D341Med (cell line): ENCODE data around the gene ARID5B.

Source experiments
- DNase-seq: peaks from one replicate; pipeline ENCODE4 v3.0.0; 2012; ENCODE audit warnings: low spot score

Gene ARID5B

DNA sequence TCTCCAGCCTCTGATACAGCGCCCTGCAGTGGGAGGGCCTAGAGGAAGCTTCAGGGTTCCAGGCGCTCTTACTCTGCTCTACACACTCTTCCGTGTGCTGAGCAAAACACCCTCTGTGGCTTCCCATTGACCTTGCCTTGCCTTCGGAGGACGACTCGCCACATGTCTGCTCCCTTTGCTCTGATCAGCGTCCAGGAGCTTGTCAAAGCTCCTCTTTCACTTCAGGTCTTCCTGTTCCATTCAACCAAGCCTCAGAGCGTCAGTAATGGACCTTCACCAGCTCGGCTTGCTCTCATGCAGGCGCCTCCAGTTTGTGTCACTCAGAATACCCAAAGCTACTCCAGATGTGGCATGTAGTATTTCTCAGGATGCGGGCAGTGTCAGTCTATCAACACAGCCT lies 173.9 kb downstream of the ARID5B start:
- DNase-seq: no peak

DNA sequence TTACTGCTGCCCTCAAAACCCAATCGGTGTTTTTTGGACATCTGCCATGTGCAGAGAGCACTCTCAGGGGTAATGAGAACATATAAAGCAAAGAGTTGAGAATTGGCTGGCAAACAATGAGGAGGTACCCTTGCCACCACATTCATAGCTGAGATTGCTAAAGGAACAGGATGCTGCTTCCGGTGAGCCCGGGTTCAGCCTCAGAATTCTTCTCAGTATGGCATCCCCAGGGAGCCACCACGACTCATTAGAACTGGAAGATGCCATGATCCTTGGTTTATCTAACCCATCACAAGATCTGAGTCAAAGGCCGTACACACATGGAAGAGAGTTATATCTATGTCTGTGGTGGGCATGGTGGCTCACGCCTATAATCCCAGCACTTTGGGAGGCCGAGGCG lies 174.4 kb downstream of the ARID5B start:
- no peak for DNase-seq

DNA sequence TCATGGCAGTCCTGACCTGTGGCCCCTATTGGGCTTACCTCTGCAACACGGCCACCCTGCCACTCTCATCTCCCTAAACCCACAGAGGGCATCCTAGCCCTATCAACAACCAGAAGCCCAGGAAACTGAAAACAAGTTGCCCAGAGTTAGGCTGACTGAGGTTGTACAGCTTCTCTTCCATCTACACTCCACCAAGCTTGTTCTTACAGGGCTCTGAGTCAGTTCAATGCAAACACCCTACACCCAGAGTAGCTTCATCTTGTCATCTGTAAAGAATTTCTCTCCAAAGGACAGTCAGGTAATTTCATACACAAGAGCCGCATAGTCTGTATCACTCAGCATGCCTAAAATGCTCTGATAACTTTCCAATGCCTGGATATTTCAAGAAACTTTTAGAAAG lies 175.4 kb downstream of the ARID5B start:
- DNase-seq: no peak

DNA sequence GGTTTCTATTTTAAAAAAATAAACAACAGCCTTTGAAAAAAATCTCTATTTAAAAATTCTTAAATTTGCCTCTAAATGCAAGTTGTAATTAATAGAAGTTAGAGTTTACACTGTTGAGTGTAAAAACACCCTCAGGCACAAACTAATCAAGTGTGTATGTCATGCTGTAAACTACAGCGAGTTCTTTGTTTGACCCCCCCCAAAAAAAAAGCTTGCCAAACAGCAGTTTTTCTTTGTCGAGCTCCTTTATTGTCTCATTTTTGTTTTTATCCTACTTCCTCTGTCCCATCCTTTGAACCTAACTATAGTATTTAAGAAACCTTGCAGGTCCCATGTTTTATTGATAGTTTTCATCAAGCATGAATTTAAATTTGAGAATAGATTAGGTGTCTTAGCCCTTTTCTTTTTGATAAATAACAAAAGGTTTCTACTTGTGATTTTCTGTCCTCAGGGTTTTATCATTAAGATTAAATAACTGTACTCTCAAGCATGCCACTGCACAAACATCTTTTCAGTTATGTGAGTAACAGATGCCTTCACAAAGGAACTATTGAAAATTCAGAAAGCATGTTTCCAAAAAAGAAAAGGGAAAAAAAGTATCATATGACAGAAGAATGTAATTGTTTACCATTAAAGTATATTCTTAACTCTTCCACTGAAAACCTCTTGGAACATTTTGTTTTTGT lies 176.0 kb downstream of the ARID5B start:
- DNase-seq: no peak

DNA sequence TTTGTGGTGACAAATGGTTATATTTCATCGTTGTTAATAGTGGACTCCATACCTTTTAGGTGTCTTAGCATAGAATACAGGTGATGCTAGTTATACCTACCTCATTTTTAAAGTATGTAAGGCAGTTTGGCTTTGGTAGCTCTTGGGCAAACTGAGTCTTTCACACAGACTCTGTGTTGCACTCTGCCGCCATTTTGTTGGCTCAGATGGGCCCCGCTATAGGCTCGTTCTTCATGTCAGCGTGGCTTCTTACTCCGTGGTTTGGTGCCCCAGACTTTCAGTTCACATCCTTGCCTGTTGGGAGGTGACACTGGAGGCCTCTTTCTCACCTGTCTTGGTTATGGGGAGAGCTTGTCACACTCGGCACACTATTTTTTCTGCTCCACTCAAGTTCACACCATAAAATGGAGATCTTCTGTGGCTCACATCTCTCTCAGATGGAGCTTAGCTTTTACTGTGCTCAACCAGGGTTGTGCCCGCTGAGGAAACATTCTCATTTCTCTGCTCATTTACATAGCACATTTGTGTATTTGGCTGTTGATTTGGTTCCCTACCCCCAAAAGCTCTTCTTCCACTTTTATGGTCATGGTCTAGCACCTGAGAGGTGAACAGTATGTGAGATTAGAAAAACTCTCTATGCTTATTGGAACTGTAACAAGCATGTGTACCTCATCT lies 178.5 kb downstream of the ARID5B start:
- no peak for DNase-seq

DNA sequence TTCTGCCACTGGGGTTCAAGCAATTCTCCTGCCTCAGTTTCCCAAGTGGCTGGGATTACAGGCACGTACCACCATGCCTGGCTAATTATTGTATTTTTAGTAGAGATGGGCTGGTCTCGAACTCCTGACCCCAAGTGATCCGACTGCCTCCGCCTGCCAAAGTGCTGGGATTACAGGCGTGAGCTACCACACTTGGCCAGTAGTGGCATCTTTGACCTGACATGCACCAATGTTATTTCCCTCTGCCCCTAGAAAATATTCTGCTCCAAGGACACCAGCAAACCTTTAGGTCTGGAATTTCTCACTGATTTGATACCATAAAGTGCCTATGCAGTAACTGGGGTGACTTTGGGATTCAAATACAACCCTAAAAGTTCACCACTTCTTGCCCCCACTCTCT lies 179.4 kb downstream of the ARID5B start:
- DNase-seq: no peak

DNA sequence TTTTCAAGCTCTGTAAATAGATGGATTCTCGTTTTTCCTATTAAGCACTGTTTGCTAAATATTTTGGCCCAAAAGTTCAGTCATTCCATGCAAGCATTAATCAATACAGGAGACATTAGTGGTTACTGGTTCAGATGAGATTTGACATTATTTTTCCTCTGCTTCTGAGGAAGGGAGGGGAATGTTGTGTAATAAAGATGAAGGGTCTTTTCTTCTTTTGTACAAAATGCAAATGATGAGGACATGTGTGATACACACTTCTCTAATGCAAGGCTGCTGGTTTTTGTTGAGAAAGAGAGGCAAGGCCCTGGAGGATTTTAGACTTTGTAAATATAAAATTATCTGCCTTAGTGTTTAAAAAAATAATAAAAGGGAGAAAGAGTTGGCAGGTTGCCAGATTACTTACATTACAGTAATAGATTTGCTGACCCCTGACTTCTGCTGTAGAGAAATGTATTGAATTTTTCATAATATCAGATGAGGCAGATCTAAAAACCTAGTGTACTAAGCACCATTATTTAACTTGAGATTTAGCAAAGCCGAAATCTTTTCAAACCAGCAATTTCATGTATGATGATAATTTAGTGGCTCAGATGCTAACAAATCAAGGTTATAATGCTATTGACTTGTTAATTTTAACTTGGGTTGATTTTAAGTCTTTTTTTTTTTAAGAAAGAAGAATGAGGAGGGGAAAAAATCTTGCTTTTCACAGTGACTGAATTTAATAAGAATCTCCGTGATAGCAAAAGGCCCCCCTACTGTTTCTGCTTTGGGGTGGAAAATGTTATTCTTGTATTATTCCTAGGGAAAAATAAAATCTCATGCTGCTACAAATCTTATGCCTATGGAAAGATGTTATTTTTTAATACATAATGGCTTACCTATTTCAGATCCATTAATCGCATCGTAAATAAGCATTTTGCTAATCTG lies 180.1 kb downstream of the ARID5B start:
- DNase-seq: no peak

DNA sequence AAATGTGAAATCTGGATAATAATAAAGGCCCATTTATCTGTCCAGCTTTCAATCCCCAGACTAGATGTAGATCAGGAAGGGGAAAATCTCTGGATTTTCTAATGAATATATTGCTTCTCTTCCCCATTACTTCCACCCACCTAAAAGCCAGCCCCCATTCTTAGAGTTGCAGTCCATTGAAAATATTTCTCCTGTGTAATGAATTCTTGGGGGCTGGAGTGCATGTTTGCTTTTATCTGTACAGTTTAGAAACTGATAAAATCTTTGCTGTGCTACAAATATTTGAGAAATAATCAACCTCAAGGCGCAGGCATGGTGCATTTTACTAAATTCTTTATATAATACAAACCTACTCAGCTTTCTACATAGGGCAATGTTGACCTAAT lies 180.8 kb downstream of the ARID5B start:
- DNase-seq: no peak

DNA sequence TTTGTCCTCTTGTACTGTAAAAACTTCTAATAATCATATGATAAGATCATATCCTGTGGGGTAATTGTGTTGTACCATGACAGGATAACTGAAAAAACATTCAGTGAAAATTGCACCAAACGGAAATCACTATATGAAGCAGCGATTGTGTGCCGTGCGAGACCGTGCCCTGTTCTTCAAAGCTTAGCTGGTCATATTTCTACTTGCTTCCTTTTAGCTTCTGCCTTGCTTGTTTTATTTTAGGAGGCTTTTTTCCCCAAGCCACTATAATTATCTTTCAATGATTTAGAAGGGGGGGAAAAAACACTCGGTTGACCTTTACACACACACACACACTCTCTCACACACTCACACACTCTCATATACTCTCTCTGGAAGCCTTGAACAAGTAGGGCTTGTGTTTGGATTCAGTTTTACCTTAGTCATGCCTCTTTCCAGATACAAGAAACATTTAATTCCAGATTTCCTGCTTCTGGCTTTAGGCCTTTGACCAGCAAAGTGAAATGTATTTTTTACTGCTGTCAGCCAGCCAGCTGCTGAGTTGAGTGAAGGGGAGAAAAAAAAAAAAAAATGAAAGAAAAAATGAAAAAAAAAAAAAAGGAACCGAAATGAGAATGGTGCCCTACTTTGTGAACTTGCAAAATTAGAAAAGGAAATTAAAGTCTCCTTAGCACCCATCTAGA lies 181.4 kb downstream of the ARID5B start:
- no peak for DNase-seq

DNA sequence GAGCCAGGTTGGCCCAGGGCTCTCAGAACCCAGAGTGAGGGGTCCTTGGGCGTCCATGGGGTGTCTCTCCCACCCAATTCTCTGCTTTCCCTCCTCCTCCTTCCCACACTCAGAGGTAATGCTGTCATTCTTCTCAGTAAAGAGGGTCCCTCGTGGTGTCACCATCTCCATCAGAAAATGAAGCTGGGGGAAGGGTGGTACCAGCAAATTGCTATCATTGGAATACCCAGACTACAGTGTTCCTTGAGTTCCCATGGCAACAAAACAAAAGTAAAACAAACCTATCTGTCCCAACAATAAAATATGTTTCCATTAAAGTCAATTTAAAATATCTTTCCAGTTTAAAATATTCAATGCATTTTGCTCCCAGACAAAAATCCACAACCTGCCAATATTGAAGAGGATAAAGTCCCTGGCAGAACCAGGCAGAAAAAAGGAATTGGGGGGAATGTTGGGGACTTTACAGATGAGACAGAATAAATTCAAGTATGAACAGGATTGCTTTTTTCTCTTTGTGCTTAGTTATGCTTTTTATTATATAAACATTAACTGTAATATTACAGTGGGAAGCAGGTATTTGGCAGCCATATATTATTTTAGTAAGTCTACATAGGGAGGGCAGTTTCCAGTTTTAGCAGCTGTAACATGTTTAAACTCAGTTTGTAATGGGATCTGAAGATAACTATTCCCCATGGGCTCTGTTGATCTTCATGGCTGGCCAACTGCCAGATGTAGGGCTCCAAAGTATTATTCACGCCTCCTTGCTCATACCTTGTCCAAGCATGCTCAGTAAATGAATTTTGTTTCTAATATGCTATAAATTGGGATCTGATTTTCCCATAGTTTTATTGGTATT lies 182.1 kb downstream of the ARID5B start:
- peak; percentile 39 for DNase-seq

DNA sequence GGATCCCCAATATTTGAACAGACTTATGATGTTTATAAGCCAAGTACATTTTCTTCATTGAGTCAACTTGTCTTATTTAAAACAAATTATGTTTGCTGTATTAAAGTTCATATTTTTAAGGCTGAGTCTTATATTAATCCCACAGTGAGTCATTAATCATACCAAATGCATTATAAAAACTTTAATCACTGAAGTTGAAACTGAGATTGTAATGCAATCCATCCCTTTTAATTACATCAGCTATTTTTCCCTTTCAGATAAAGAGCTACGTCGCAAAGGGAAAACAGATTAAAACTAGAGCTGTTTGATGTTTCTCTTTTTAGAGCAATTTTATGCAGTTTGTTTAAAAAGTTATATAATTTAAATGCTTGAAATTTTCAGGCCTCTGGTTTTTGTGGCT lies 183.0 kb downstream of the ARID5B start:
- no peak for DNase-seq

DNA sequence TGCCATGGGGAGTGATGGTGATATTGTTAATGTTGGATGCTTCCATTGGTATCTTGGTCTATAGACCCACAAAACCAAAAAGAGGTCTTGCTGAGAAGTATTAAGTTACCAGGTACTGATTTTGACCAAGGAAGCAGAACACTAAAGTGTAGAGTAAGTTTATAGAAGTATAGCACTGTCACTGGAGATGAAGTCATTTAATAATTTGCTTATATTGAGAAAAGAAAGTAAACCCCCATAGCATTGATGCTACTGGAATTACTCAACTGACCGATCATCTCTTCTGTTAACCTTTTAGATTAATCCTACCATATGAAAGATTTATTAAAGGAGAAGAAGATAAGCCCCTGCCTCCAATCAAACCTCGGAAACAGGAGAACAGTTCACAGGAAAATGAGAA lies 183.9 kb downstream of the ARID5B start:
- no peak for DNase-seq

DNA sequence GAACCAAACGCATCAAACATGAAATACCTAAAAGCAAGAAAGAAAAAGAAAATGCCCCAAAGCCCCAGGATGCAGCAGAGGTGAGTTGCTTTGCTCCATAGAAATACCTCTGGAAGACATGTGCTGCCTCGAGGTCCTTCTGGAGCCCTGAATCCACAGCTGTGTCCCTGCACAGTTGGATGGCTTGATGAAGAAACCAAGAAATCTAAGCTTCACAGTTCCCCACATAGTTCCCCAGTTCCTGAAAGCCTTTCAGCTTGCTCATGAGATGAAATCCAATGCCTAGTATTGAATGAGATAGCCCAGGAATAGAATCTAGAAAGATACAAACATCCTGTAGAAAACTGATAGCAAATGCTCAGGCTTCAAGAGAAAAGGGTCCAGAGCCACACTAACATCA lies 184.3 kb downstream of the ARID5B start:
- no peak for DNase-seq

DNA sequence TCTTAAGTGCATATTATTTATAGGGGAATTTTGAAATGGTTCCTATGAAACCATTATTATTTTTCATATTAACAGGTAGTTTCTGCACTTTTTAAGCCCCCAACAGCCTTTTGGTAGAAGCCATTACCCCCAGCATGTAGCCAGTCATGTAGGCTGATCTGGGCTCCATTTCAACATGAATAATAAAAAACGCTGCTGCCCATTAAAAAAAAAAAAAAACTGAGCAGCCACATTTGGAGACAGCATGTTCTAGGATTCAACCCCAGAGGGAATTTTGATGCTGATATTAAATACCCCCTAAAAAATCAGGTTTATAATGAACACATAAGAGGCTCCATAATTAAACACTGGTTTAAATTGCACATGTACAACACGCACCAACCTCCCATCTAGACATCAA lies 185.8 kb downstream of the ARID5B start:
- DNase-seq: no peak

DNA sequence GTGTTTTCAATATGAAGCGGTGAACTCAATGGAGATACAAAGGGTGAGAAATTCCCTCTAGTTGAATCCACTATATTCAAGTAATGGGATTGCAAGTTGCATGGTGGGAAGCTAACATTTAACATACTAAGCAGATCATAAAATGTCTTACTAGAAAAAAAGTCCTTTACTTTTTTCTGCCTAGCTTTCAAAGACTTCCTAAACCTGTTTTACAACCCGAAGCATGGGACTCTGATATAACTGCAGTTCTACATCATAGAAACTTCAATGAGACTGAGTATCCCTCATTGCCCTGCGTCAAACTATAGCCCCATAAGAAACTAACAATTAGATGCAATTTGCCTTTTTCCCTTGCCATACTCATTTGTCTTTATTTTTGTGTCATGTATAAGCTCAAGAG lies 187.3 kb downstream of the ARID5B start:
- no peak for DNase-seq

DNA sequence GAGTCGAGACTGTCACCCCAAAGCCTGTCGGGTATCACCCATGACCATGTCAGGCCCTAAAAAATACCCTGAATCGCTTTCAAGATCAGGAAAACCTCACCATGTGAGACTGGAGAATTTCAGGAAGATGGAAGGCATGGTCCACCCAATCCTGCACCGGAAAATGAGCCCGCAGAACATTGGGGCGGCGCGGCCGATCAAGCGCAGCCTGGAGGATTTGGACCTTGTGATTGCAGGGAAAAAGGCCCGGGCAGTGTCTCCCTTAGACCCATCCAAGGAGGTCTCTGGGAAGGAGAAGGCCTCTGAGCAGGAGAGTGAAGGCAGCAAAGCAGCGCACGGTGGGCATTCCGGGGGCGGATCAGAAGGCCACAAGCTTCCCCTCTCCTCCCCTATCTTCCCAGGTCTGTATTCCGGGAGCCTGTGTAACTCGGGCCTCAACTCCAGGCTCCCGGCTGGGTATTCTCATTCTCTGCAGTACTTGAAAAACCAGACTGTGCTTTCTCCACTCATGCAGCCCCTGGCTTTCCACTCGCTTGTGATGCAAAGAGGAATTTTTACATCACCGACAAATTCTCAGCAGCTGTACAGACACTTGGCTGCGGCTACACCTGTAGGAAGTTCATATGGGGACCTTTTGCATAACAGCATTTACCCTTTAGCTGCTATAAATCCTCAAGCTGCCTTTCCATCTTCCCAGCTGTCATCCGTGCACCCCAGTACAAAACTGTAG lies 191.0 kb downstream of the ARID5B start:
- DNase-seq: no peak

DNA sequence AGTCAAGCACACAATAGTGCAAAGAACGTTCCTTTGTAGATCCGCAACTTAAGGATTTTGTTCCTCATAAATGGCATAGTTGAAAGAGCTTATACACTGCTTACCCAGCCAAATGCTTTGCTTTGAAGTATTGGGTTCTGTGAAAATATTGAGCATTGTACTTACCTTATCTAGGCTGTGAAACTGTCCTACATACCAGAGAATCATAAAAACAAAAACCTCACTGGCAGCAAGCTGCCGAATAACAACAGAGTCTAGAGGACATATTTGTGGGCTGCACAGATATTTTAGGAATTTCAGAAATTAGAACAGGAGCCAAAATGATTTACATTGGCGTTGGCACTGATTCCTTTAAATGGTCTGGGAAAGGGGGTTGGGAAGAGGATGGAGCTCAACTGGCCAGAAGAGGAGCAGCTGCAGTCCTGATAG lies 192.4 kb downstream of the ARID5B start:
- no peak for DNase-seq

DNA sequence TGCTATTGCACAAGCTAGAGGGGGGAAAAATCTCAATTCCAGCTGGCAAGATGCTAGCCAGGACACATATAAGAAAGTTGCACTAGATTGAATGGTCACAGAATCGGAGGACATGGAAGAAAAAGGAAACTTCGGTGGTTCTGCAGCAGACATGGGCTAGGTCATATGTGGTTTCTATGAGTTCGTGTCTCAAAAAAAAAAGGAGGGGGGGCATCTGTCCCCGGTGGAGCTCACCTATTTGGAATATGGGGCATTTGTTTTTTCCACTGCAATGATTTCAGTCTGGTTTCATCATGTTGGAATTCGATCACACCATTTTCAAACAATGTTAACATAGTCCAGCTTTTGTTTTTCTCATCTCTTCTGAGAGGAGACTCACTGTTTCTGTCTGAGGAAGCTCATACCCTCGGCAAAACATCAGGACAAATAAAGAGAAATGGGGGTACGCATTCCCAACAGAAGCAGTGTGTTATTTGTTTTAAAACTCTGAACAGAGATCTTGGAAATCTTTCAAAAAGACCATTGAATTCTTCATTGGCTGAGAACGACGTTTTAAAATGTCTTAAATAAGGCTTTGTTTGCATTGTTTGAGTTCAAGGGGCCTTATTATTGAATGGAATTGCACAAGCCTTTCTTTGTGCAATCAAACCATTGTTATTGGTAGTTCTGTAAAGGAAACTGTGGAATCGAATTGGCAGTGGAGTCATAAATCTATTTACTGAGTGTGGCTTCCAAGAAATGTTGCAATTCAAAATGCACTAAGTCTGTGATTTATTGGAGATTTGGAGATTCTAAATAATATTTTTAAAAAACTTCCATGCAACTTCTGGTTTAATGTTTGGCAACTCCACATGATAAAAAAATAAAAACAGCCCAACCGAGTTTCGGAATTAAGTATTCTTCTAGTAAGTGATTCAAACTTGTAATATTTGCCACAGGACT lies 194.0 kb downstream of the ARID5B start:
- DNase-seq: no peak

DNA sequence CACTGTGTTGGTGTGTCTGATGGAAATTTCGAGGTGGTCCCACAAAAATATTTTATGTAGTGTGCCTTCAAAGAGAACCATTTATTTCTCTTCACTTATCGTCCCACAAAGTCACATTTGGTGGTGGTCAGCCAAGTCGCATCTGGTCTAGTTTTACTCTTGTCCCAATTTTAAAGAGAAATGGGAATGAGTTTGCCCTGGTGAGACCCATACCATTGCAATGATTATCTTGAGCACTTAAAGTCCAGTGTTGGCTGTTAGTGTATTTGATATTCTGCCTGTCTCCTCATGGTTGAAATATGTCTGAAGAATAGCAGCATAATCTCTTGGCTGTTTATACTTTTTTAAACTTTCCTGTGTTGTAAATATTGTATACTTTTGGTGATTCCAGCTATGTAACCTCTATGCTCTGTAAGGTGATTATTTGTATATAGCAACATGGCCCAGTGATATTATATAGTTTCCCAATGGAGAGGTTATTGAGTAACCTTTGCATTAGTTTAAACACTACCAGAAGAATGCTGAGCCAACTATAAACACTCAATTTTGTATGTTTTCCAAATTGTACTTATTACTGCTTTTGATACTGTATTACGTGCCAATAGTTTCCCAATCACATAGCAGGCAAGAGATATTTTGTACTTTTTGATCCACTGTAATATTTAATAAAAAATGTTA lies 194.9 kb downstream of the ARID5B start:
- DNase-seq: no peak
